Lung (tissue), 12 donors: ENCODE results near the gene NREP. TPM values are rescaled to one million over a fixed set of nuclear protein-coding genes. Genes with fewer than 3 reads are reported as not detected.

Experiments used
- ATAC-seq: fragments of 200-7000 bp; cut with Tn5 transposase; one replicate; pipeline ENCODE4 v1.9.1; 2020; ENCODE audit warnings: moderate number of reproducible peaks; ENCODE audit not compliant: insufficient read depth, low FRiP score
- DNase-seq, 3 donors: peaks; one replicate each; pipeline ENCODE4 v3.0.0-alpha.2; 2013 to 2017
- H3K27ac ChIP-seq, 2 donors: one replicate each; pipeline ENCODE4 v1.5.1; 2013; ENCODE audit warnings: mild to moderate bottlenecking in 2 of 2, moderate library complexity in 2 of 2, control low read depth in 1 of 2, inconsistent platforms in 1 of 2, low read depth in 1 of 2, low read length in 1 of 2
- H3K27me3 ChIP-seq, 3 donors: one replicate each; pipeline ENCODE4 v1.5.1; 2013; ENCODE audit warnings: low read length in 2 of 3; ENCODE audit not compliant: control insufficient read depth in 3 of 3, insufficient read depth in 3 of 3
- H3K36me3 ChIP-seq, 4 donors: one replicate each; pipeline ENCODE4 v1.5.1; 2013; ENCODE audit warnings: low read length in 4 of 4, mild to moderate bottlenecking in 1 of 4, moderate library complexity in 1 of 4; ENCODE audit not compliant: control insufficient read depth in 4 of 4, insufficient read depth in 4 of 4
- H3K4me1 ChIP-seq, 5 donors: one replicate each; pipeline ENCODE4 v1.5.1; 2013; ENCODE audit warnings: low read length in 5 of 5, mild to moderate bottlenecking in 2 of 5, moderate library complexity in 1 of 5; ENCODE audit not compliant: control insufficient read depth in 5 of 5, insufficient read depth in 5 of 5
- H3K4me3 ChIP-seq: one replicate; pipeline ENCODE4 v1.5.1; 2013; ENCODE audit warnings: mild to moderate bottlenecking, control low read depth, moderate library complexity
- H3K9ac ChIP-seq, 2 donors: one replicate each; pipeline ENCODE4 v1.5.1; 2013; ENCODE audit warnings: low read length in 2 of 2, control low read depth in 1 of 2; ENCODE audit not compliant: insufficient read depth in 1 of 2
- H3K9me3 ChIP-seq, 4 donors: one replicate each; pipeline ENCODE4 v1.5.1; 2013; ENCODE audit warnings: low read length in 3 of 4, mild to moderate bottlenecking in 1 of 4, moderate library complexity in 1 of 4; ENCODE audit not compliant: control insufficient read depth in 4 of 4, insufficient read depth in 3 of 4
- CTCF ChIP-seq: IDR thresholded peaks from 2 replicates; pipeline ENCODE4 v1.5.1; 2012; ENCODE audit warnings: mild to moderate bottlenecking; ENCODE audit errors: control extremely low read depth, extremely low read depth
- WGBS, 2 donors: extraction: QIAGEN DNeasy Blood & Tissue Kit; methylation state at CpG; one replicate each; pipeline ENCODE4 v1.1.7; 2013; 5-methylcytosine and 5-hydroxymethylcytosine counted together
- polyA plus RNA-seq, 2 donors: library from polyadenylated mRNA; stranded (reverse); fragments of 200-250 nt; gene quantifications; one replicate each; pipeline ENCODE4 v1.2.1, GENCODE V29; 2013
- total RNA-seq, 2 donors: library from RNA; depleted of rRNA in 1 of 2; stranded (reverse); fragments of >200 nt in 1 of 2; gene quantifications; one replicate each; pipeline ENCODE4 v1.2.1, GENCODE V29; 2014 to 2021
- donor health status: control.
- donor health status: control.
- donor health status: Bipolar disorder and iron deficiency.
- donor health status: healthy.
- donor health status: DM: yes; HTN: yes; CAD: no.

NREP gene
- total and polyA plus RNA-seq, 4 donors: 10.8 to 326 (median 16.8) TPM

- Histone ChIP-seq H3K9ac (no peak overlapping the region), H3K27me3 (no peaks in the 10 kb centered on the region), H3K9me3 (no peaks in the 10 kb centered on the region), H3K27ac (no peak overlapping the region), H3K4me1 (peaks cover 0 to 27% (median 23%) of the 10 kb centered on the region in 5 donors), H3K4me3 (no peak overlapping the region), H3K36me3 (no peaks in the 10 kb centered on the region)
- DNase-seq (no peak), ATAC-seq (peak; percentile 40)
- 71 to 80% methylated on average over 1 of the region's 1 CpG for WGBS, 2 donors
- no peak for TF ChIP-seq CTCF
Measured at GRCh38 chr5:111694133-111694532, 62.9 kb downstream of the NREP start.

- H3K27ac ChIP-seq: no peak overlapping the region
- H3K4me1 ChIP-seq: peaks cover 0 to 9% (median 5%) of the 10 kb centered on the region in 5 donors
- H3K4me3 ChIP-seq: no peak overlapping the region
- H3K36me3 ChIP-seq: no peaks in the 10 kb centered on the region
- TF ChIP-seq CTCF: no peak
- H3K9me3 ChIP-seq: no peaks in the 10 kb centered on the region
- WGBS, 2 donors: 79 to 84% methylated on average over 2 of the region's 2 CpGs
- ATAC-seq: no peak
- no peaks in the 10 kb centered on the region for H3K27me3 ChIP-seq
- H3K9ac ChIP-seq: no peak overlapping the region
- no peak for DNase-seq
Measured at GRCh38 chr5:111691914-111692313, 65.1 kb downstream of the NREP start.

- TF ChIP-seq CTCF: no peak
- no peak for ATAC-seq
- Histone ChIP-seq H3K9ac (no peak overlapping the region), H3K4me3 (no peak overlapping the region), H3K9me3 (no peaks in the 10 kb centered on the region), H3K27ac (no peak overlapping the region), H3K36me3 (no peaks in the 10 kb centered on the region), H3K4me1 (peaks cover 0 to 5% (median under 1%) of the 10 kb centered on the region in 5 donors), H3K27me3 (no peaks in the 10 kb centered on the region)
- DNase-seq: no peak
- WGBS, 2 donors: 92% methylated on average over 3 of the region's 3 CpGs
Measured at GRCh38 chr5:111691508-111691907, 65.5 kb downstream of the NREP start.

- Histone ChIP-seq H3K27me3 (no peaks in the 10 kb centered on the region), H3K36me3 (no peaks in the 10 kb centered on the region), H3K9ac (no peak overlapping the region), H3K4me1 (no peaks in the 10 kb centered on the region), H3K4me3 (no peak overlapping the region), H3K27ac (no peak overlapping the region), H3K9me3 (no peaks in the 10 kb centered on the region)
- TF ChIP-seq CTCF: no peak
- 83 to 91% methylated on average over 1 of the region's 1 CpG for WGBS, 2 donors
- DNase-seq (no peak), ATAC-seq (no peak)
Measured at GRCh38 chr5:111689357-111689935, 67.5 kb downstream of the NREP start.
